Glutamatergic neuron (in vitro differentiated cells): ENCODE results near the gene TLK2. TPM values are rescaled to one million over a fixed set of nuclear protein-coding genes. Genes with fewer than 3 reads are reported as not detected.

Experiments used
- DNase-seq: peaks from one replicate; pipeline ENCODE4 v3.0.0; 2022
- H3K27ac Mint-ChIP-seq: one replicate; pipeline ENCODE4 v1.8.0; 2020; ENCODE audit warnings: mild to moderate bottlenecking, mixed read lengths, inconsistent platforms; ENCODE audit not compliant: unreplicated experiment
- H3K27me3 Mint-ChIP-seq: one replicate; pipeline ENCODE4 v1.8.0; 2020; ENCODE audit warnings: mild to moderate bottlenecking, moderate library complexity, mixed read lengths, inconsistent platforms; ENCODE audit not compliant: unreplicated experiment
- H3K36me3 Mint-ChIP-seq: one replicate; pipeline ENCODE4 v1.8.0; 2020; ENCODE audit warnings: mild to moderate bottlenecking, mixed read lengths, inconsistent platforms; ENCODE audit not compliant: unreplicated experiment
- H3K4me1 Mint-ChIP-seq: one replicate; pipeline ENCODE4 v1.8.0; 2020; ENCODE audit warnings: mild to moderate bottlenecking, low read depth, mixed read lengths, inconsistent platforms; ENCODE audit not compliant: unreplicated experiment
- H3K4me3 Mint-ChIP-seq: one replicate; pipeline ENCODE4 v1.8.0; 2020; ENCODE audit warnings: mild to moderate bottlenecking, mixed read lengths, inconsistent platforms; ENCODE audit not compliant: unreplicated experiment
- H3K9me3 Mint-ChIP-seq: one replicate; pipeline ENCODE4 v1.8.0; 2020; ENCODE audit warnings: mild to moderate bottlenecking, moderate library complexity, mixed read lengths, inconsistent platforms; ENCODE audit not compliant: unreplicated experiment
- CTCF ChIP-seq: fragments of 200-600 bp; sonication (generic); IDR thresholded peaks from one replicate; pipeline ENCODE4 v1.5.0; 2021; ENCODE audit not compliant: partially characterized antibody, unreplicated experiment
- total RNA-seq: library from RNA; stranded (reverse); fragmentation: NEBNext Ultra II Directional; extraction: Animal tissue kit (Norgen Biotek cat#: 25700); gene quantifications from one replicate; pipeline ENCODE4 v1.2.1, GENCODE V29; 2021; ENCODE audit not compliant: unreplicated experiment

TLK2 gene
- total RNA-seq, 1 donor from 2014 or later: 61.5 TPM

DNA sequence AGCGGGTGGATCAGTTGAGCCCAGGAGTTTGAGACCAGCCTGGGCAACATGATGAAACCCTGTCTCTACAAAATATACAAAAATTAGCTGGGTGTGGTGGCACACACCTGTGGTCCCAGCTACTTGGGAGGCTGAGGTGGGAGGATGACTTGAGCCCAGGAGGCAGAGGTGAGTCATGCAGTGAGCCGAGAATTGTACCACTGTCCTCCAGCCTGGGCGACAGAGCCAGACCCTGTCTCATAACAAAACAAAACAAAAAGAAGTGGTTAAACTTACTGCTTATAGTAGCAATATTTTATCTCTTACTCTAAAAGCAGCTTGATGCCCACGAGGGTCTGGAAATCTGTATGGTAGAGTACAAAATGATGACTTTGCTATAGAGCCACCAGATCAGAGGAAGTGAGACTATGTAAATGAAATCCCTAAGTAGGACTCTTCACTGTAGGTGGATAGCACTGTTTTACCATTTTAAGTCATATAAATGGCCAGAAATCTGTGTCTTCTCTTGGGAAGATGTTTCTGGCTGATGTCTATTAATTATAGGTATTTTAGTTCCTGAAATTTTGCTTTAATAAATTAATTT lies 88.5 kb downstream of the TLK2 start:
- peaks cover 5% of the 10 kb centered on the region for H3K9me3 Mint-ChIP-seq
- no peaks in the 10 kb centered on the region for H3K27me3 Mint-ChIP-seq
- H3K27ac Mint-ChIP-seq: no peak overlapping the region
- no peaks in the 10 kb centered on the region for H3K4me1 Mint-ChIP-seq
- DNase-seq: no peak
- TF ChIP-seq CTCF: no peak
- H3K36me3 Mint-ChIP-seq: peaks cover 5% of the 10 kb centered on the region
- H3K4me3 Mint-ChIP-seq: no peak overlapping the region

GRCh38 chr17:62572488-62572887 lies 93.9 kb downstream of the TLK2 start:
- Mint-ChIP-seq H3K27me3 (no peaks in the 10 kb centered on the region), H3K9me3 (peaks cover 2% of the 10 kb centered on the region), H3K36me3 (no peaks in the 10 kb centered on the region), H3K27ac (no peak overlapping the region), H3K4me1 (peaks cover 5% of the 10 kb centered on the region), H3K4me3 (no peak overlapping the region)
- DNase-seq: no peak
- no peak for TF ChIP-seq CTCF

DNA sequence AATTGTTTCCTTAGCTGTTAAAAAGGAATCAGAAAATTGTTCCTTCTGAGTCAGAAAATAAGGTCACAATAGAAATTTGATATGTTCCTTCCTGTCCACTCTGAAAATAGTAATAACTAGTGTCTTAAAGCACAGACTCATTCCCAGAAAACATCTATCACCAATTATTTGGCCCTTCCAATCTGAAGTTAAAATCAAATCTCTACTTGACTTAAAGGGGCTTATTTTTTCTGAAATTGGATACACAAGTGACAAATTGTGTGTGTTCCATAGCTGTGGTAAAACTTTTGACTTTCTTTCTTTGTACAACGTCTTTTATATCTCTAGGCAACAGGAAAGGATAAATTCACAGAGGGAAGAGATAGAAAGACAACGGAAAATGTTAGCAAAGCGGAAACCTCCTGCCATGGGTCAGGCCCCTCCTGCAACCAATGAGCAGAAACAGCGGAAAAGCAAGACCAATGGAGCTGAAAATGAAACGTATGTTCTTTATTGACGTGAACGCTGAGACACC lies 94.3 kb downstream of the TLK2 start:
- Mint-ChIP-seq H3K36me3 (no peaks in the 10 kb centered on the region), H3K4me3 (no peak overlapping the region), H3K4me1 (peaks cover 5% of the 10 kb centered on the region), H3K27me3 (no peaks in the 10 kb centered on the region), H3K9me3 (peaks cover 2% of the 10 kb centered on the region), H3K27ac (no peak overlapping the region)
- DNase-seq: no peak
- TF ChIP-seq CTCF: no peak

- no peak overlapping the region for H3K4me3 Mint-ChIP-seq
- H3K27me3 Mint-ChIP-seq: no peaks in the 10 kb centered on the region
- no peaks in the 10 kb centered on the region for H3K36me3 Mint-ChIP-seq
- H3K4me1 Mint-ChIP-seq: peaks cover 5% of the 10 kb centered on the region
- TF ChIP-seq CTCF: no peak
- DNase-seq: no peak
- H3K9me3 Mint-ChIP-seq: peaks cover 2% of the 10 kb centered on the region
- H3K27ac Mint-ChIP-seq: no peak overlapping the region
These were observed 95.0 kb downstream of the TLK2 start for GRCh38 chr17:62573480-62574117.

DNA sequence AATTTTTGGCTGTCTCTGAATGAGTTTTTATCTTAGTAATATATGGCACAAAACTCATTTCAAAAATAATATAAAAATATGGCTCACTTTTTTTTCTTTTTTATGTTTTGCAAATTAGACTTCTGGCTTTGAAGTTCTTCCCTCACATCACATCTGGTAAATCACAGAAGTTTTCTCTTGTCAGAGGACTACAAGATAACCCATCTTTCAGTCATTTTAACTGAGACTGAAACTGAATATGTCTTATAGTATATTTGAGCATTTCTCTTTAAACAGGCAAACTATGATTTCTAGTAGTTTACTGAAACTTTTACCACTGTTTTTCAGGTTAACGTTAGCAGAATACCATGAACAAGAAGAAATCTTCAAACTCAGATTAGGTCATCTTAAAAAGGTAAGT lies 97.8 kb downstream of the TLK2 start:
- no peak for TF ChIP-seq CTCF
- H3K4me1 Mint-ChIP-seq: peaks cover 5% of the 10 kb centered on the region
- no peaks in the 10 kb centered on the region for H3K36me3 Mint-ChIP-seq
- H3K4me3 Mint-ChIP-seq: no peak overlapping the region
- no peaks in the 10 kb centered on the region for H3K27me3 Mint-ChIP-seq
- DNase-seq: no peak
- H3K9me3 Mint-ChIP-seq: peaks cover 2% of the 10 kb centered on the region
- H3K27ac Mint-ChIP-seq: no peak overlapping the region
